Psoas muscle (tissue), 8 donors: ENCODE measurements around the gene SHROOM3. TPM values are rescaled to one million over a fixed set of nuclear protein-coding genes. Genes with fewer than 3 reads are reported as not detected.

Experiments
- ATAC-seq, 4 donors: fragments of 200-7000 bp; cut with Tn5 transposase; one replicate each; pipeline ENCODE4 v1.9.1; 2020; ENCODE audit warnings: moderate library complexity in 3 of 4, mild to moderate bottlenecking in 2 of 4
- DNase-seq, 2 donors: peaks; one replicate each; pipeline ENCODE4 v3.0.0-alpha.2; 2020
- H3K27ac ChIP-seq: fragments of 200-600 bp; one replicate; pipeline ENCODE4 v1.8.0; 2022
- H3K27me3 ChIP-seq, 3 donors: fragments of 200-600 bp in 1 of 3; one replicate each; pipeline versions ENCODE4 v1.6.1 to v1.8.0; 2013 to 2022; ENCODE audit warnings: low read length in 2 of 3, mild to moderate bottlenecking in 2 of 3, moderate library complexity in 1 of 3; ENCODE audit not compliant: insufficient read depth in 3 of 3
- H3K36me3 ChIP-seq, 2 donors: fragments of 200-600 bp in 1 of 2; one replicate each; pipeline versions ENCODE4 v1.6.1 to v1.8.0; 2013 to 2022; ENCODE audit warnings: low read depth in 1 of 2, mild to moderate bottlenecking in 1 of 2, moderate library complexity in 1 of 2; ENCODE audit not compliant: insufficient read depth in 1 of 2
- H3K4me1 ChIP-seq: fragments of 200-600 bp; one replicate; pipeline ENCODE4 v1.8.0; 2022
- H3K4me3 ChIP-seq: fragments of 200-600 bp; one replicate; pipeline ENCODE4 v1.8.0; 2022; ENCODE audit warnings: mild to moderate bottlenecking
- H3K9me3 ChIP-seq: fragments of 200-600 bp; one replicate; pipeline ENCODE4 v1.8.0; 2022
- CTCF ChIP-seq: fragments of 200-600 bp; IDR thresholded peaks from one replicate; pipeline ENCODE4 v1.8.0; 2022; ENCODE audit warnings: antibody characterized with exemption
- WGBS, 3 donors: extraction: QIAGEN DNeasy Blood & Tissue Kit; methylation state at CpG; one replicate each; pipeline versions ENCODE4 v1.1.6 to v1.1.7; 2013; 5-methylcytosine and 5-hydroxymethylcytosine counted together
- intact Hi-C, 2 donors: fragments of 100-400 bp; cut with DNase I; formaldehyde crosslinking; loops; one replicate each; pipeline versions ENCODE4 v1.11.0 to v1.14.2; 2022
- long read RNA-seq, 2 donors: library from polyadenylated mRNA; unstranded; transcript quantifications; one replicate each; pipeline ENCODE4 v2.0.0, GENCODE V29; 2021
- polyA plus RNA-seq, 3 donors: library from polyadenylated mRNA; stranded (reverse); fragments of 200-250 nt; gene quantifications; one replicate each; pipeline ENCODE4 v1.2.3, GENCODE V29; 2013
- total RNA-seq, 4 donors: library from RNA; stranded (reverse); fragmentation: NEBNext Ultra II Directional in 2 of 4; extraction: Animal tissue kit (Norgen Biotek cat#: 25700) in 2 of 4; gene quantifications; one replicate each; pipeline versions ENCODE4 v1.2.1 to v1.2.4, GENCODE V29; 2021 to 2023
- donor health status: healthy with polysubstance abuse.
- donor health status: DM: no; HTN: no; CAD: no; lungs with moderate emphysema.
- donor health status: Bipolar disorder and iron deficiency.
- donor health status: healthy.
- donor health status: DM: yes; HTN: yes; CAD: no.
- donor health status: DM: no; HTN: no; CAD: no.
- donor health status: DM: no; HTN: no; CAD: no.
- donor health status: DM: yes; HTN: yes; CAD: no.

The SHROOM3 gene
- total RNA-seq, result under 1 TPM; 0.02 to 0.79 (median 0.12) TPM
- polyA plus RNA-seq, result under 1 TPM; 0.01 to 0.06 (median 0.03) TPM
- long read RNA-seq, donor 1, result 0 reads
- long read RNA-seq, donor 2, result 0 reads

GRCh38 chr4:76434901-76435527 lies at the start of gene SHROOM3:
TSS of gene SHROOM3 (plus strand) at chr4:76435229. CDS start at chr4:76436053, 824 bp downstream.
- no peaks in the 10 kb centered on the region for H3K27me3 ChIP-seq
- intact Hi-C loops, result loop anchor here (5.0 to 10.0 kb wide), 4 partner anchors 67 to 770 kb away; no protein-coding TSS in a partner anchor
- no peaks in the 10 kb centered on the region for H3K36me3 ChIP-seq
- DNase-seq (no peak), ATAC-seq (no peak)
- no peaks in the 10 kb centered on the region for H3K4me1 ChIP-seq
- H3K27ac ChIP-seq, result no peak within 1 kb of the TSS
- peak within 1 kb of the TSS; percentile 40 for H3K4me3 ChIP-seq
- WGBS, 3 donors, result 31 to 39% (median 38%) methylated on average over 9 of the region's 9 CpGs
- no peak for TF ChIP-seq CTCF
- H3K9me3 ChIP-seq, result no peaks in the 10 kb centered on the region

- ATAC-seq (no peak), DNase-seq (no peak)
- H3K4me1 ChIP-seq, result no peaks in the 10 kb centered on the region
- no peaks in the 10 kb centered on the region for H3K36me3 ChIP-seq
- peaks cover 6% of the 10 kb centered on the region for H3K9me3 ChIP-seq
- H3K4me3 ChIP-seq, result no peak overlapping the region
- no peak overlapping the region for H3K27ac ChIP-seq
- TF ChIP-seq CTCF, result no peak
- intact Hi-C loops, result no loop called here
- 88 to 90% (median 89%) methylated on average over 6 of the region's 6 CpGs for WGBS, 3 donors
- no peaks in the 10 kb centered on the region for H3K27me3 ChIP-seq
Observed at GRCh38 chr4:76385974-76386373, 49.1 kb upstream of the SHROOM3 start.

GRCh38 chr4:76386566-76387305 lies 48.3 kb upstream of the SHROOM3 start:
- TF ChIP-seq CTCF, result no peak
- WGBS, 3 donors, result 82 to 90% (median 84%) methylated on average over 6 of the region's 6 CpGs
- no peak for DNase-seq
- Histone ChIP-seq H3K27ac (no peak overlapping the region), H3K4me1 (no peaks in the 10 kb centered on the region), H3K36me3 (no peaks in the 10 kb centered on the region), H3K27me3 (no peaks in the 10 kb centered on the region), H3K4me3 (no peak overlapping the region), H3K9me3 (peaks cover 6% of the 10 kb centered on the region)
- intact Hi-C loops, result no loop called here
- no peak for ATAC-seq

- no peak for ATAC-seq
- Histone ChIP-seq H3K9me3 (peaks cover 6% of the 10 kb centered on the region), H3K4me3 (no peak overlapping the region), H3K27me3 (no peaks in the 10 kb centered on the region), H3K36me3 (no peaks in the 10 kb centered on the region), H3K4me1 (no peaks in the 10 kb centered on the region), H3K27ac (no peak overlapping the region)
- DNase-seq, result no peak
- no peak for TF ChIP-seq CTCF
- WGBS, 3 donors, result 73 to 80% (median 76%) methylated on average over 3 of the region's 3 CpGs
- intact Hi-C loops, result no loop called here
Observed at GRCh38 chr4:76388160-76388908, 46.7 kb upstream of the SHROOM3 start.
